GM12878 (cell line): Measurements from ENCODE around the gene DNAJC18.

Source experiments
- CTCF ChIP-seq, 3 experiments: IDR thresholded peaks in 2 of 3; conservative IDR thresholded peaks in 1 of 3; 2 replicates each; pipeline ENCODE4 v1.5.1; 2011; ENCODE audit warnings: low read depth in 3 of 3, low read length in 3 of 3, mild to moderate bottlenecking in 3 of 3, control low read depth in 2 of 3, moderate library complexity in 2 of 3, inconsistent platforms in 1 of 3, mixed read lengths in 1 of 3; ENCODE audit not compliant: control insufficient read depth in 2 of 3, insufficient read depth in 1 of 3; ENCODE audit errors: extremely low read depth in 1 of 3
- JUND ChIP-seq: IDR thresholded peaks from 2 replicates; pipeline ENCODE4 v1.6.1; 2012; ENCODE audit warnings: low read depth, mild to moderate bottlenecking, low read length, improper control_type of control experiment, moderate library complexity
- POLR2AphosphoS5 ChIP-seq: IDR thresholded peaks from 2 replicates; pipeline ENCODE4 v1.6.1; 2011; ENCODE audit warnings: mild to moderate bottlenecking, low read length, inconsistent platforms
- REST ChIP-seq: IDR thresholded peaks from 2 replicates; pipeline ENCODE4 v1.6.1; 2012; ENCODE audit warnings: mild to moderate bottlenecking, low read depth, low read length
- SUZ12 ChIP-seq: fragments of 200-600 bp; sonication (generic); IDR thresholded peaks from one replicate; pipeline ENCODE4 v1.6.1; 2018; ENCODE audit warnings: antibody characterized with exemption, mild to moderate bottlenecking; ENCODE audit not compliant: unreplicated experiment

- TF ChIP-seq REST (no peak), JUND (no peak), SUZ12 (no peak), CTCF (IDR thresholded peaks at IDR 0.05 in 2 of 3, conservative IDR thresholded peaks at IDR 0.05 in 1 of 3; ENCODE audit: control insufficient read depth in 2 of 3, extremely low read depth in 1 of 3, insufficient read depth in 1 of 3, low read depth in 3 of 3, low read length in 3 of 3) (no peak), POLR2AphosphoS5 (no peak)
These were observed 29.0 kb downstream of the DNAJC18 start for GRCh38 chr5:139410121-139410992.
